SK-N-SH (cell line): ENCODE data around the gene RER1.

ENCODE experiments used
- CHD2 ChIP-seq: fragments of 150-350 bp; IDR thresholded peaks from 2 replicates; pipeline ENCODE4 v1.6.1; 2018; ENCODE audit warnings: low read length; ENCODE audit not compliant: partially characterized antibody
- MXI1 ChIP-seq: IDR thresholded peaks from 2 replicates; pipeline ENCODE4 v1.6.1; 2012; ENCODE audit warnings: mild to moderate bottlenecking, low read depth, low read length, improper control_type of control experiment
- POLR2AphosphoS5 ChIP-seq: IDR thresholded peaks from 2 replicates; pipeline ENCODE4 v1.6.1; 2012; ENCODE audit warnings: low read depth, low read length
- RAD21 ChIP-seq: IDR thresholded peaks from 2 replicates; pipeline ENCODE4 v1.6.1; 2012; ENCODE audit warnings: mild to moderate bottlenecking, low read length
- RXRA ChIP-seq: IDR thresholded peaks from 2 replicates; pipeline ENCODE4 v1.4.0; 2012; ENCODE audit warnings: low read depth, mild to moderate bottlenecking, borderline replicate concordance
- SIN3A ChIP-seq: IDR thresholded peaks from 2 replicates; pipeline ENCODE4 v1.6.1; 2012; ENCODE audit warnings: low read depth, mild to moderate bottlenecking, low read length, moderate library complexity, borderline replicate concordance
- YY1 ChIP-seq: IDR thresholded peaks from 2 replicates; pipeline ENCODE4 v1.4.0; 2012; ENCODE audit warnings: low read depth, mild to moderate bottlenecking
- TF ChIP-seq, protein P1 (sequence below): fragments of 200-600 bp; sonication (generic); IDR thresholded peaks from 2 replicates; pipeline ENCODE4 v1.6.1; 2017; ENCODE audit warnings: antibody characterized with exemption, mild to moderate bottlenecking, moderate library complexity
- TF ChIP-seq, protein P2 (sequence below): fragments of 150-350 bp; IDR thresholded peaks from 2 replicates; pipeline ENCODE4 v1.6.1; 2017; ENCODE audit warnings: antibody characterized with exemption, low read length, low read depth, borderline replicate concordance
- TF ChIP-seq, protein P3 (sequence below): IDR thresholded peaks from 2 replicates; pipeline ENCODE4 v1.4.0; 2012; ENCODE audit warnings: low read depth, borderline replicate concordance
- TF ChIP-seq, protein P4 (sequence below): IDR thresholded peaks from 2 replicates; pipeline ENCODE4 v1.4.0; 2012; ENCODE audit warnings: low read depth
- TF ChIP-seq, protein P5 (sequence below): IDR thresholded peaks from 2 replicates; pipeline ENCODE4; 2012
- TF ChIP-seq, protein P6 (sequence below): IDR thresholded peaks from 2 replicates; pipeline ENCODE4 v1.4.0; 2012; ENCODE audit warnings: low read depth, borderline replicate concordance

DNA sequence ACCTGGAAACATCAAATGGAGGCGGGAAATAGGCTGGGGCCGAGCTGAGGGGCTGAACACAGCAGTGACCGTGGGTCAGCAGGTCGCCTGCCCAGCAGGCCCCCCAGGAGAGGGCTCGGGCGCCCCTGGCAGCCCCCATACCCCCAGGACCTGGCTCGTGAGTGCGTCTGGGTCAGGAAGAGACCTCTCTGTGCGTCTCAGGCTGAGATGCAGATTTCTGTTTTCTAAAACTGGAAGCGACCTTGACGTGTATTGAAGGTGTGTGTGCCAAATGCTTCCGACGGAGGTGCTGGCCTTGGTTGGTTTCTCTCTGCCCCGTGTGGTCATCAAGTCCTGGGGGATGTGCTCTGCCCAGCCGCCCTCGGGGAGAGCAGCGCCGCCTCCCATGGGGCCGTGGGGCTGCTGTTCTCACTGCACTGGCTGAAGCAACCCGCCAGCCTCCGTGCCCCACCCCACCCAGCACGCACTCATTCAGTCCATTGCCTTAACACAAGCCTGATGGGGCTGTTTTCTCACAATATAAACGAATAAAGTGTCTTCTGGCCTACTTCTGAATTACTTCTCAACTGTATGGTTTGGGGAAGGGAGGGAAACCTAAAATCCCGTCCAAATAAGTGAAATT is 13.4 kb downstream of the RER1 start:
- TF ChIP-seq SIN3A, result no peak
- TF ChIP-seq, protein P1, sequence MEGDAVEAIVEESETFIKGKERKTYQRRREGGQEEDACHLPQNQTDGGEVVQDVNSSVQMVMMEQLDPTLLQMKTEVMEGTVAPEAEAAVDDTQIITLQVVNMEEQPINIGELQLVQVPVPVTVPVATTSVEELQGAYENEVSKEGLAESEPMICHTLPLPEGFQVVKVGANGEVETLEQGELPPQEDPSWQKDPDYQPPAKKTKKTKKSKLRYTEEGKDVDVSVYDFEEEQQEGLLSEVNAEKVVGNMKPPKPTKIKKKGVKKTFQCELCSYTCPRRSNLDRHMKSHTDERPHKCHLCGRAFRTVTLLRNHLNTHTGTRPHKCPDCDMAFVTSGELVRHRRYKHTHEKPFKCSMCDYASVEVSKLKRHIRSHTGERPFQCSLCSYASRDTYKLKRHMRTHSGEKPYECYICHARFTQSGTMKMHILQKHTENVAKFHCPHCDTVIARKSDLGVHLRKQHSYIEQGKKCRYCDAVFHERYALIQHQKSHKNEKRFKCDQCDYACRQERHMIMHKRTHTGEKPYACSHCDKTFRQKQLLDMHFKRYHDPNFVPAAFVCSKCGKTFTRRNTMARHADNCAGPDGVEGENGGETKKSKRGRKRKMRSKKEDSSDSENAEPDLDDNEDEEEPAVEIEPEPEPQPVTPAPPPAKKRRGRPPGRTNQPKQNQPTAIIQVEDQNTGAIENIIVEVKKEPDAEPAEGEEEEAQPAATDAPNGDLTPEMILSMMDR, result no peak
- TF ChIP-seq, protein P2, sequence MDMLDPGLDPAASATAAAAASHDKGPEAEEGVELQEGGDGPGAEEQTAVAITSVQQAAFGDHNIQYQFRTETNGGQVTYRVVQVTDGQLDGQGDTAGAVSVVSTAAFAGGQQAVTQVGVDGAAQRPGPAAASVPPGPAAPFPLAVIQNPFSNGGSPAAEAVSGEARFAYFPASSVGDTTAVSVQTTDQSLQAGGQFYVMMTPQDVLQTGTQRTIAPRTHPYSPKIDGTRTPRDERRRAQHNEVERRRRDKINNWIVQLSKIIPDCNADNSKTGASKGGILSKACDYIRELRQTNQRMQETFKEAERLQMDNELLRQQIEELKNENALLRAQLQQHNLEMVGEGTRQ, result no peak
- no peak for TF ChIP-seq RXRA
- TF ChIP-seq YY1, result no peak
- no peak for TF ChIP-seq RAD21
- TF ChIP-seq CHD2, result no peak
- TF ChIP-seq, protein P3, sequence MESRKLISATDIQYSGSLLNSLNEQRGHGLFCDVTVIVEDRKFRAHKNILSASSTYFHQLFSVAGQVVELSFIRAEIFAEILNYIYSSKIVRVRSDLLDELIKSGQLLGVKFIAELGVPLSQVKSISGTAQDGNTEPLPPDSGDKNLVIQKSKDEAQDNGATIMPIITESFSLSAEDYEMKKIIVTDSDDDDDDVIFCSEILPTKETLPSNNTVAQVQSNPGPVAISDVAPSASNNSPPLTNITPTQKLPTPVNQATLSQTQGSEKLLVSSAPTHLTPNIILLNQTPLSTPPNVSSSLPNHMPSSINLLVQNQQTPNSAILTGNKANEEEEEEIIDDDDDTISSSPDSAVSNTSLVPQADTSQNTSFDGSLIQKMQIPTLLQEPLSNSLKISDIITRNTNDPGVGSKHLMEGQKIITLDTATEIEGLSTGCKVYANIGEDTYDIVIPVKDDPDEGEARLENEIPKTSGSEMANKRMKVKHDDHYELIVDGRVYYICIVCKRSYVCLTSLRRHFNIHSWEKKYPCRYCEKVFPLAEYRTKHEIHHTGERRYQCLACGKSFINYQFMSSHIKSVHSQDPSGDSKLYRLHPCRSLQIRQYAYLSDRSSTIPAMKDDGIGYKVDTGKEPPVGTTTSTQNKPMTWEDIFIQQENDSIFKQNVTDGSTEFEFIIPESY, result no peak
- TF ChIP-seq, protein P4, sequence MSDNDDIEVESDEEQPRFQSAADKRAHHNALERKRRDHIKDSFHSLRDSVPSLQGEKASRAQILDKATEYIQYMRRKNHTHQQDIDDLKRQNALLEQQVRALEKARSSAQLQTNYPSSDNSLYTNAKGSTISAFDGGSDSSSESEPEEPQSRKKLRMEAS, result no peak
- TF ChIP-seq MXI1, result no peak
- no peak; the same call in 1 of the 2 replicates for TF ChIP-seq POLR2AphosphoS5
- TF ChIP-seq, protein P5, sequence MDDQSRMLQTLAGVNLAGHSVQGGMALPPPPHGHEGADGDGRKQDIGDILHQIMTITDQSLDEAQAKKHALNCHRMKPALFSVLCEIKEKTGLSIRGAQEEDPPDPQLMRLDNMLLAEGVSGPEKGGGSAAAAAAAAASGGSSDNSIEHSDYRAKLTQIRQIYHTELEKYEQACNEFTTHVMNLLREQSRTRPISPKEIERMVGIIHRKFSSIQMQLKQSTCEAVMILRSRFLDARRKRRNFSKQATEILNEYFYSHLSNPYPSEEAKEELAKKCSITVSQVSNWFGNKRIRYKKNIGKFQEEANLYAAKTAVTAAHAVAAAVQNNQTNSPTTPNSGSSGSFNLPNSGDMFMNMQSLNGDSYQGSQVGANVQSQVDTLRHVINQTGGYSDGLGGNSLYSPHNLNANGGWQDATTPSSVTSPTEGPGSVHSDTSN, result no peak
- TF ChIP-seq, protein P6, sequence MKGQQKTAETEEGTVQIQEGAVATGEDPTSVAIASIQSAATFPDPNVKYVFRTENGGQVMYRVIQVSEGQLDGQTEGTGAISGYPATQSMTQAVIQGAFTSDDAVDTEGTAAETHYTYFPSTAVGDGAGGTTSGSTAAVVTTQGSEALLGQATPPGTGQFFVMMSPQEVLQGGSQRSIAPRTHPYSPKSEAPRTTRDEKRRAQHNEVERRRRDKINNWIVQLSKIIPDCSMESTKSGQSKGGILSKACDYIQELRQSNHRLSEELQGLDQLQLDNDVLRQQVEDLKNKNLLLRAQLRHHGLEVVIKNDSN, result no peak
